ENCODE measurements around the gene REM1. TPM values are rescaled to one million over a fixed set of nuclear protein-coding genes. Genes with fewer than 3 reads are reported as not detected.
"Not testable (repeated sequence)": the region's sequence is repeated elsewhere in the genome, so short reads cannot be mapped to it uniquely, and the experiment has no call there.

The REM1 gene, protein sequence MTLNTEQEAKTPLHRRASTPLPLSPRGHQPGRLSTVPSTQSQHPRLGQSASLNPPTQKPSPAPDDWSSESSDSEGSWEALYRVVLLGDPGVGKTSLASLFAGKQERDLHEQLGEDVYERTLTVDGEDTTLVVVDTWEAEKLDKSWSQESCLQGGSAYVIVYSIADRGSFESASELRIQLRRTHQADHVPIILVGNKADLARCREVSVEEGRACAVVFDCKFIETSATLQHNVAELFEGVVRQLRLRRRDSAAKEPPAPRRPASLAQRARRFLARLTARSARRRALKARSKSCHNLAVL
- total RNA-seq: not detected

GRCh38 chr20:31474758-31475427, at the start of gene REM1, which contains the start of gene DEFB124:
Gene REM1, plus strand, starts transcription at chr20:31475288. Its CDS starts 1,158 bp downstream, at chr20:31476446.
Gene DEFB124, minus strand, starts transcription at chr20:31475127. Its CDS starts 2,114 bp downstream, at chr20:31473013.
- DNase-seq: no peak
- CTCF ChIA-PET: interaction anchor here (0.7 to 0.9 kb wide), 2 partner anchors 8 to 28 kb away, joined by 3 to 4 read pairs; no protein-coding TSS in a partner anchor
- H3K27me3 Mint-ChIP-seq: peaks cover 27% of the 10 kb centered on the region
- POLR2A ChIA-PET: no interaction called here
- no peaks in the 10 kb centered on the region for H3K9me3 Mint-ChIP-seq
- H3K27ac Mint-ChIP-seq: no peak within 1 kb of the TSS
- no peaks in the 10 kb centered on the region for H3K4me1 Mint-ChIP-seq
- H3K36me3 Mint-ChIP-seq (ENCODE audit: low read depth): no peaks in the 10 kb centered on the region
- no peak within 1 kb of the TSS for H3K4me3 Mint-ChIP-seq

DNA sequence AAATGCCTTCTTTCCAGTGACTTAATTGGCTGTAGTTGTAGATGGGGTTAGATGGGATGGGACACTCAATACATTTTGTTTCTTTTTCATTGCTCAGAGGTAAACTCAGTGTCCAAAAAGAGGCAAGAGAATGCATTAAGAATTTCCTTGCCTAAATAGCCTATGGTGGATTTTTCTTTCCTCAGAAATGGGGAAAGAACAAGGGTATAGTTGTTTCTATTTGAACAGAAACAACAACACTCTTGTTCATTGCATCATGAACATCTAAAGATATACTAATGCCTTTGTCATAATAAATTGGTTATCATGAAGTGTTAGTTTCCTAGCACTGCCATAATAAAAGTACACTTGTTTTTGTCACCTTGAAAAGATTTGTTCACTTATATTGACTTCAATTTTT, 49.3 kb upstream of the REM1 start:
- Mint-ChIP-seq H3K27me3 (peaks cover 4% of the 10 kb centered on the region), H3K4me3 (no peak overlapping the region), H3K36me3 (ENCODE audit: low read depth) (no peaks in the 10 kb centered on the region), H3K9me3 (no peaks in the 10 kb centered on the region), H3K27ac (no peak overlapping the region), H3K4me1 (no peaks in the 10 kb centered on the region)
- ChIA-PET CTCF (interaction anchor here (2.0 kb wide), 1 partner anchor 77 kb away, joined by 8 read pairs; no protein-coding TSS in a partner anchor), POLR2A (no interaction called here)
- DNase-seq: no peak

DNA sequence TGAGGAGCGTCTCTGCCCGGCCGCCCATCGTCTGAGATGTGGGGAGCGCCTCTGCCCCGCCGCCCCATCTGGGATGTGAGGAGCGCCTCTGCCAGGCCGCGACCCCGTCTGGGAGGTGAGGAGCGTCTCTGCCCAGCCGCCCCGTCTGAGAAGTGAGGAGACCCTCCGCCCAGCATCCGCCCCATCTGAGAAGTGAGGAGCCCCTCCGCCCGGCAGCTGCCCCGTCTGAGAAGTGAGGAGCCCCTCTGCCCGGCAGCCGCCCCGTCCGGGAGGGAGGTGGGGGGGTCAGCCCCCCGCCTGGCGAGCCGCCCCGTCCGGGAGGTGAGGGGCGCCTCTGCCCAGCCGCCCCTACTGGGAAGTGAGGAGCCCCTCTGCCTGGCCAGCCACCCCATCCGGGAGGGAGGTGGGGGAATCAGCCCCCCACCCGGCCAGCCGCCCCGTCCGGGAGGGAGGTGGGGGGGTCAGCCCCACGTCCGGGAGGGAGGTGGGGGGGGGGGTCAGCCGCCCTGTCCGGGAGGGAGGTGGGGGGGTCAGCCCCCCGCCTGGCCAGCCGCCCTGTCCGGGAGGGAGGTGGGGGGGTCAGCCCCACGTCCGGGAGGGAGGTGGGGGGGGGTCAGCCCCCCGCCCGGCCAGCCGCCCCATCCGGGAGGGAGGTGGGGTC, 48.1 kb upstream of the REM1 start:
- POLR2A ChIA-PET; H3K27me3 Mint-ChIP-seq; H3K4me1 Mint-ChIP-seq; H3K9me3 Mint-ChIP-seq; DNase-seq; H3K36me3 Mint-ChIP-seq (ENCODE audit: low read depth); H3K27ac Mint-ChIP-seq; H3K4me3 Mint-ChIP-seq; CTCF ChIA-PET: not testable (repeated sequence)

DNA sequence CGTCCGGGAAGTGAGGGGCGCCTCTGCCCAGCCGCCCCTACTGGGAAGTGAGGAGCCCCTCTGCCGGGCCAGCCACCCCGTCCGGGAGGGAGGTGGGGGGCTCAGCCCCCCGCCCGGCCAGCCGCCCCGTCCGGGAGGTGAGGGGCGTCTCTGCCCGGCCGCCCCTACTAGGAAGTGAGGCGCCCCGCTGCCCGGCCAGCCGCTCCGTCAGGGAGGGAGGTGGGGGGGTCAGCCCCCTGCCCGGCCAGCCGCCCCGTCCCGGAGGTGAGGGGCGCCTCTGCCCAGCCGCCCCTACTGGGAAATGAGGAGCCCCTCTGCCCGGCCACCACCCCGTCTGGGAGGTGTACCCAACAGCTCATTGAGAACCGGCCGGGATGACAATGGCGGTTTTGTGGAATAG, 47.5 kb upstream of the REM1 start:
- H3K27ac Mint-ChIP-seq; CTCF ChIA-PET; H3K4me1 Mint-ChIP-seq; POLR2A ChIA-PET; H3K4me3 Mint-ChIP-seq; H3K9me3 Mint-ChIP-seq; H3K36me3 Mint-ChIP-seq (ENCODE audit: low read depth); H3K27me3 Mint-ChIP-seq; DNase-seq: not testable (repeated sequence)

GRCh38 chr20:31430568-31431115, 44.4 kb upstream of the REM1 start:
- CTCF ChIA-PET: interaction anchor here (0.7 to 1.0 kb wide), 2 partner anchors 17 to 72 kb away, joined by 4 to 6 read pairs; no protein-coding TSS in a partner anchor
- POLR2A ChIA-PET: no interaction called here
- DNase-seq: no peak
- Mint-ChIP-seq H3K36me3 (ENCODE audit: low read depth) (no peaks in the 10 kb centered on the region), H3K4me3 (no peak overlapping the region), H3K27me3 (peaks cover 6% of the 10 kb centered on the region), H3K9me3 (no peaks in the 10 kb centered on the region), H3K27ac (no peak overlapping the region), H3K4me1 (no peaks in the 10 kb centered on the region)

DNA sequence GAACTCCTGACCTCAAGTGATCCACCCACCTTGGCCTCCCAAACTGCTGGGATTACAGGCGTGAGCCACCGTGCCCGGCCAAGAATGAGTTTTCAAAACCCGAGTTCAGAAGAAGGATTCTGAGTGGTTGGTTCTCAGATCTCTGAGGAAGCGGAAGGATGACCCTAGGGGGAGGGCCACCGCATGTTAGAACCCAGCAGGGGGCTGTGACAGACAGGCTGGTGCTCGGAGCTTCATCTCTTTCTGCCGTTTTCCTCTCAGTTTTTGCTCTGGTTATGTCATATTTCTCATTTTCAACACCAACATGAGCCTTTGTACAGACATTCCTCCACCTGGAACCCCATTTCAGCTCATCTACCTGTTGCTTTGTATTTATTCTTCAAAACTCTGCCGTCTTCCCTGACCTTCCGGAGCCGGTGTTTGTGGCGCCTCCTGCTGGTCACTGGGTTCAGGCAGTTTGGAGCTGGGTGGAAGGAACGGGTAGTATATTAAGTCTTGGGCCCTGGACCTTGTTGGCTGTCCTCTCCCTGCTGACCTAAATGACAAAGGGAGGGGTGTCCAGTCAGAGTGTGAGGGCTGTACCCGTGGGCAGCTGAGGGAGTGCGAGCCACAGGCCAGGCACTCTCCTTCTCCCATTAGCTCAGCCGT, 35.0 kb upstream of the REM1 start, which contains the start of gene DEFB123:
TSS of gene DEFB123 (plus strand) at position 621 of the 648 bp plus-strand sequence. CDS start 67 bp downstream, outside the sequence.
- ChIA-PET CTCF (interaction anchor here (0.6 to 1.9 kb wide), 4 partner anchors 17 to 466 kb away, joined by 3 to 9 read pairs (median 4); no protein-coding TSS in a partner anchor), POLR2A (no interaction called here)
- Mint-ChIP-seq H3K27me3 (peaks cover 2% of the 10 kb centered on the region), H3K36me3 (ENCODE audit: low read depth) (no peaks in the 10 kb centered on the region), H3K27ac (no peak within 1 kb of the TSS), H3K4me3 (no peak within 1 kb of the TSS), H3K4me1 (no peaks in the 10 kb centered on the region), H3K9me3 (no peaks in the 10 kb centered on the region)
- no peak for DNase-seq

GRCh38 chr20:31446084-31446819, 28.8 kb upstream of the REM1 start:
- Mint-ChIP-seq H3K4me3 (no peak overlapping the region), H3K36me3 (ENCODE audit: low read depth) (no peaks in the 10 kb centered on the region), H3K27me3 (no peaks in the 10 kb centered on the region), H3K9me3 (no peaks in the 10 kb centered on the region), H3K4me1 (no peaks in the 10 kb centered on the region), H3K27ac (no peak overlapping the region)
- ChIA-PET POLR2A (no interaction called here), CTCF (no interaction called here)
- no peak for DNase-seq

- ChIA-PET POLR2A (no interaction called here), CTCF (no interaction called here)
- Mint-ChIP-seq H3K4me3 (no peak overlapping the region), H3K9me3 (no peaks in the 10 kb centered on the region), H3K36me3 (ENCODE audit: low read depth) (no peaks in the 10 kb centered on the region), H3K27ac (no peak overlapping the region), H3K27me3 (peaks cover 2% of the 10 kb centered on the region), H3K4me1 (no peaks in the 10 kb centered on the region)
- no peak for DNase-seq
Measured at GRCh38 chr20:31449511-31450414, 25.3 kb upstream of the REM1 start.

DNA sequence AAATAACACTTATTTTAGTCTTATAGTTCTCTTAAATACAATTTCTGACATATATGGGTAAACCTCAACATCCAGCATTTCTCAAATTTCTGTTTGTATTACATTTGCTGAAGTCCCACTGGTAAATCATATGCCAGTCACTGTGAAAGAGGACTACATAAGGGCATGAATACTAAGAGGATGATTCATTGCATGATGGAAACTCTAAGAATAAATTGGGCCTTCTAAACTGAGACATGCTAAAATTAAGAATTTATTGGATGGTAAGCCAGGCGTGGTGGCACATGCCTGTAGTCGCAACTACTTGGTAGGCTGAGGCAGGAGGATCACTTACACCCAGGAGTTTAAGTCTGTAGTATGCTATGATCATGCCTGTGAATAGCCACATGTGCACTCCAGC, 22.5 kb upstream of the REM1 start:
- Mint-ChIP-seq H3K9me3 (no peaks in the 10 kb centered on the region), H3K4me3 (no peak overlapping the region), H3K27ac (no peak overlapping the region), H3K4me1 (no peaks in the 10 kb centered on the region), H3K36me3 (ENCODE audit: low read depth) (no peaks in the 10 kb centered on the region), H3K27me3 (peaks cover 4% of the 10 kb centered on the region)
- CTCF ChIA-PET: no interaction called here
- POLR2A ChIA-PET: no interaction called here
- no peak for DNase-seq

- peaks cover 7% of the 10 kb centered on the region for H3K27me3 Mint-ChIP-seq
- no peak overlapping the region for H3K4me3 Mint-ChIP-seq
- H3K36me3 Mint-ChIP-seq (ENCODE audit: low read depth): no peaks in the 10 kb centered on the region
- H3K27ac Mint-ChIP-seq: no peak overlapping the region
- POLR2A ChIA-PET: no interaction called here
- H3K9me3 Mint-ChIP-seq: no peaks in the 10 kb centered on the region
- no peaks in the 10 kb centered on the region for H3K4me1 Mint-ChIP-seq
- DNase-seq: no peak
- CTCF ChIA-PET: interaction anchor here (1.3 kb wide), 1 partner anchor 49 kb away, joined by 9 read pairs; no protein-coding TSS in a partner anchor
Measured at GRCh38 chr20:31454361-31454760, 20.7 kb upstream of the REM1 start.

DNA sequence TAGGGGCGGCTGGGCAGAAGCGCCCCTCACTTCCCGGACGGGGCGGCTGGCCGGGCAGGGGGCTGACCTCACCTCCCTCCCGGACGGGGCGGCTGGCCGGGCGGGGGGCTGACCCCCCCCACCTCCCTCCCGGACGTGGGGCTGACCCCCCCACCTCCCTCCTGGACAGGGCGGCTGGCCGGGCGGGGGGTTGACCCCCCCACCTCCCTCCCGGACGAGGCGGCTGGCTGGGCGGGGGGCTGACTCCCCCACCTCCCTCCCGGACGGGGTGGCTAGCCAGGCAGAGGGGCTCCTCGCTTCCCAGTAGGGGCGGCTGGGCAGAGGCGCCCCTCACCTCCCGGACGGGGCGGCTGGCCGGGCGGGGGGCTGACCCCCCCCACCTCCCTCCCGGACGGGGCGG, 4.1 kb upstream of the REM1 start:
- H3K27ac Mint-ChIP-seq; CTCF ChIA-PET; POLR2A ChIA-PET; H3K4me3 Mint-ChIP-seq; H3K36me3 Mint-ChIP-seq (ENCODE audit: low read depth); H3K4me1 Mint-ChIP-seq; DNase-seq; H3K9me3 Mint-ChIP-seq: not testable (repeated sequence)
- peaks cover 19% of the 10 kb centered on the region for H3K27me3 Mint-ChIP-seq
